ENCODE measurements around the gene DDHD1.

GRCh38 chr14:53020193-53020932, 132.8 kb downstream of the DDHD1 start:
- TF ChIP-seq CTCF (IDR thresholded peaks at IDR 0.05) (no peak), POLR2A (IDR thresholded peaks at IDR 0.05) (no peak)

All from esophagus squamous epithelium (tissue), 4 donors.